H1 (cell line): Measurements from ENCODE around the gene LPCAT1.

ENCODE experiments used
- CREB1 ChIP-seq: IDR thresholded peaks from 2 replicates; pipeline ENCODE4 v1.6.1; 2012; ENCODE audit warnings: inconsistent platforms
- TF ChIP-seq, protein P1 (sequence below): IDR thresholded peaks from 2 replicates; pipeline ENCODE4 v1.6.1; 2012; ENCODE audit warnings: low read length, inconsistent platforms

DNA sequence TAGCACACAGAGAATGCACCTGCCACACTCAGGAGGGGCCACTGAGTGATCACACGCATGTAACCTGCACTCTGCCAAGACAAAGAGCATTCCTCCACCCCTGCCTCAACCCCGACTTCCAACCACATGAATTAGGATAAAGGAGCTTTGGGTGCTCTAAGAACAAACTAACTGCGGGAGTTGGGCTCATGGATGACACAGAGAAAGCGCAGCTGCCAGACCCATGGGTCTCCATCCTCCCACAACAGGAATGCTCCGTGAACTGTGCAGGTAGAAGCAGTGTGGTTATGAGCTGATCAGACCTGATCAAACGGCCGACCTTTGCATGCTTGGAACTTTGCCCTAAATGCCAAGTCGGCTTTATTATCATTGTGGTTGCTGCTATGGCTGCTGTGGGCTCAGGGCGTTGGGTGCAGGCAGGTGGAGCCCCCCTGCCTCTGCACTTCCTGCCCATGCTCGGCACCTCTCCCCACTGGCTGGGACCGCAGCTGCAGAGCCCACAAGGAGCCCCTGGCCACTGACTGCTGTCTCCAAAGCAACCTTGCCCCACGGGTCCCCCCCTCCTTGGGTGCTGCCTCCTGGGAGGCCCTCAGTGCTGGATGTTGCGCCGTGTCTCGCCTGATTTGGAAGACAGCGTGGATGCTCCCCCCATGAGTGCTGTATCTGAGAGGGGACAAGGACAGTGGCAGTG, 75.9 kb downstream of the LPCAT1 start:
- no peak for TF ChIP-seq CREB1
- TF ChIP-seq, protein P1, sequence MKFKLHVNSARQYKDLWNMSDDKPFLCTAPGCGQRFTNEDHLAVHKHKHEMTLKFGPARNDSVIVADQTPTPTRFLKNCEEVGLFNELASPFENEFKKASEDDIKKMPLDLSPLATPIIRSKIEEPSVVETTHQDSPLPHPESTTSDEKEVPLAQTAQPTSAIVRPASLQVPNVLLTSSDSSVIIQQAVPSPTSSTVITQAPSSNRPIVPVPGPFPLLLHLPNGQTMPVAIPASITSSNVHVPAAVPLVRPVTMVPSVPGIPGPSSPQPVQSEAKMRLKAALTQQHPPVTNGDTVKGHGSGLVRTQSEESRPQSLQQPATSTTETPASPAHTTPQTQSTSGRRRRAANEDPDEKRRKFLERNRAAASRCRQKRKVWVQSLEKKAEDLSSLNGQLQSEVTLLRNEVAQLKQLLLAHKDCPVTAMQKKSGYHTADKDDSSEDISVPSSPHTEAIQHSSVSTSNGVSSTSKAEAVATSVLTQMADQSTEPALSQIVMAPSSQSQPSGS, result no peak
